OCI-LY3 (cell line): ENCODE data around the gene PHOSPHO1.
A peak's percentile ranks its signal among the peaks of the same experiment; 100 is the strongest.
"Not testable (repeated sequence)": the region's sequence is repeated elsewhere in the genome, so short reads cannot be mapped to it uniquely, and the experiment has no call there.

Source experiments
- H2AFZ ChIP-seq: fragments of 200-600, 300-600 bp; shearing (Covaris generic); 2 replicates; pipeline ENCODE4 v1.6.0; 2014; ENCODE audit warnings: antibody characterized with exemption, low read depth, low read length
- H3K27ac ChIP-seq: fragments of 200-600, 300-600 bp; sonication (generic); 2 replicates; pipeline ENCODE4 v1.5.1; 2014; ENCODE audit warnings: mild to moderate bottlenecking, low read length, moderate library complexity, mixed read lengths
- H3K27me3 ChIP-seq: fragments of 200-600, 300-600 bp; sonication (generic); 2 replicates; pipeline ENCODE4 v1.6.1; 2014; ENCODE audit warnings: low read depth, low read length, mixed read lengths
- H3K36me3 ChIP-seq: fragments of 200-600, 300-600 bp; sonication (generic); replicated peaks from 2 replicates; pipeline ENCODE3; 2014; ENCODE audit warnings: low read depth, low read length, mixed read lengths
- H3K4me1 ChIP-seq: fragments of 300-600, 200-600 bp; sonication (generic); 2 replicates; pipeline ENCODE4 v1.6.1; 2014; ENCODE audit warnings: low read length, mixed read lengths
- H3K4me2 ChIP-seq: fragments of 200-600, 300-600 bp; sonication (generic); 2 replicates; pipeline ENCODE4 v1.6.1; 2014; ENCODE audit warnings: low read length, mixed read lengths
- H3K4me3 ChIP-seq: fragments of 300-600, 200-600 bp; sonication (generic); 2 replicates; pipeline ENCODE4 v1.5.1; 2014; ENCODE audit warnings: antibody characterized with exemption, mild to moderate bottlenecking, low read length, moderate library complexity
- H3K79me2 ChIP-seq: fragments of 300-600, 200-600 bp; shearing (Covaris generic); 2 replicates; pipeline ENCODE4 v1.6.1; 2014; ENCODE audit warnings: mild to moderate bottlenecking, low read length, mixed read lengths
- H3K9ac ChIP-seq: fragments of 300-600, 200-600 bp; shearing (Covaris generic); 2 replicates; pipeline ENCODE4 v1.6.0; 2014; ENCODE audit warnings: mild to moderate bottlenecking, low read length, moderate library complexity
- H3K9me3 ChIP-seq: fragments of 200-600, 300-600 bp; shearing (Covaris generic); 2 replicates; pipeline ENCODE4 v1.6.1; 2014; ENCODE audit warnings: low read length, mixed read lengths; ENCODE audit not compliant: insufficient read depth
- H4K20me1 ChIP-seq: fragments of 200-600, 300-600 bp; sonication (generic); 2 replicates; pipeline ENCODE4 v1.6.1; 2016; ENCODE audit warnings: low read length, mixed read lengths; ENCODE audit not compliant: insufficient read depth
- EZH2phosphoT487 ChIP-seq: fragments of 200-600 bp; shearing (Covaris generic); IDR thresholded peaks from 2 replicates; pipeline ENCODE4 v1.6.1; 2018; ENCODE audit warnings: antibody characterized with exemption, mixed run types, low read depth
- TF ChIP-seq, protein P1 (sequence below): fragments of 200-600, 300-600 bp; sonication (generic); IDR thresholded peaks from 2 replicates; pipeline ENCODE4 v1.5.1; 2014; ENCODE audit warnings: antibody characterized with exemption, low read length, low read depth

PHOSPHO1 gene

DNA sequence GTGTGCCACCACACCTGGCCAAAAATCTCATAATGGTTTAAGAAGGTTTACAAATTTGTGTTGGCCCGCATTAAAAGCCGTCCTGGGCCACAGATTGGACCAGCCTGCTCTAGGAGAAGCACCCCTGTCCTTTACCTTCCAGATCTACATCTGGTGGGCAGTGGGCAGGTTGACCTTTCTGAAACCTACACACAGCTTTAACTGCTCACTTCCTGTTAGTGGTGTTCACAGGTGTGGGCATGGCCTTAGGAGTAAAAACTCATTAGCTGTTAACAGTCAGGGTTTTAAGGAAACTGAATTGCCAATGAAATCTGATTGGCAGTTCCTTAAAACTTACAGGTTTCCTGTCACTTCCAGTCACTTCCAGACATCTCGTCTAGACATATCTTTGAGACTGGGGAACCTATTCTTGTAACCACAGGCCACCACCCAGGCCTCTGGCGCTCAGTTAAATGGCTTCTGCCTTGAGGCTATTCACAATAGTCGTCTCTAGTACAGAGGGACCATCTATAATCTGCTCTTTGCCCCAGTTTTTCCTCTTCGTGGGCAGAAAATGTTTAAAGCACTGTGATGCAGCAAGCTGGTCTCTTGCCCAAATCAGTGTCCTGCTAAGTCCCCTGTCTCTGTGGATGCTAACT, 49.5 kb downstream of the PHOSPHO1 start:
- Histone ChIP-seq H3K27ac (no peak overlapping the region), H3K79me2 (no peaks in the 10 kb centered on the region), H3K4me2 (no peak overlapping the region), H3K27me3 (no peaks in the 10 kb centered on the region), H3K4me3 (no peak overlapping the region), H3K4me1 (no peaks in the 10 kb centered on the region), H3K9me3 (no peaks in the 10 kb centered on the region), H4K20me1 (no peaks in the 10 kb centered on the region), H3K36me3 (no peaks in the 10 kb centered on the region), H2AFZ (no peak overlapping the region), H3K9ac (no peak overlapping the region)
- TF ChIP-seq, protein P1, sequence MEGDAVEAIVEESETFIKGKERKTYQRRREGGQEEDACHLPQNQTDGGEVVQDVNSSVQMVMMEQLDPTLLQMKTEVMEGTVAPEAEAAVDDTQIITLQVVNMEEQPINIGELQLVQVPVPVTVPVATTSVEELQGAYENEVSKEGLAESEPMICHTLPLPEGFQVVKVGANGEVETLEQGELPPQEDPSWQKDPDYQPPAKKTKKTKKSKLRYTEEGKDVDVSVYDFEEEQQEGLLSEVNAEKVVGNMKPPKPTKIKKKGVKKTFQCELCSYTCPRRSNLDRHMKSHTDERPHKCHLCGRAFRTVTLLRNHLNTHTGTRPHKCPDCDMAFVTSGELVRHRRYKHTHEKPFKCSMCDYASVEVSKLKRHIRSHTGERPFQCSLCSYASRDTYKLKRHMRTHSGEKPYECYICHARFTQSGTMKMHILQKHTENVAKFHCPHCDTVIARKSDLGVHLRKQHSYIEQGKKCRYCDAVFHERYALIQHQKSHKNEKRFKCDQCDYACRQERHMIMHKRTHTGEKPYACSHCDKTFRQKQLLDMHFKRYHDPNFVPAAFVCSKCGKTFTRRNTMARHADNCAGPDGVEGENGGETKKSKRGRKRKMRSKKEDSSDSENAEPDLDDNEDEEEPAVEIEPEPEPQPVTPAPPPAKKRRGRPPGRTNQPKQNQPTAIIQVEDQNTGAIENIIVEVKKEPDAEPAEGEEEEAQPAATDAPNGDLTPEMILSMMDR, result no peak
- no peak for TF ChIP-seq EZH2phosphoT487

DNA sequence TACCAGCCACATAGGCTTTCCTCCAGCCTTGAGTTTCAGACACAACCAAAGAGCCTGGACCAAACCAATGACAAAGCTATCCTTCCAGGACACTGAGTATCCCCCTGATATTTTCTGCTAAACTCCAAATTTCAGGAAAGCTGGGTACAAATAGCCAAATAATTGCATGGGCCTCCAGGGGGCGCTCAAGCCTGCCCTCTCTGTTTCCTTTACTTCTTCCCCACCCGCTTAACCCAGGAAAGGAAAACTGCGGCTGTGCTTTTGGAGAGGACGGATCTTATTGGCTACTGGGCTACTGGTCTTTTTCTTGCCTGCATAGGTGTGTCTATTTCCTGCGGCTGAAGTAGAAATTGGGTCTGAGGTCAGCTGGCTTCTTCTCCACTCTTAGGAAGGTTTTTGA, 50.3 kb downstream of the PHOSPHO1 start:
- Histone ChIP-seq H2AFZ (no peak overlapping the region), H3K4me2 (peak overlapping the region; percentile 60), H3K27me3 (no peaks in the 10 kb centered on the region), H3K4me3 (no peak overlapping the region; the same call in 1 of the 2 replicates), H3K9ac (no peak overlapping the region), H4K20me1 (no peaks in the 10 kb centered on the region), H3K36me3 (no peaks in the 10 kb centered on the region), H3K9me3 (no peaks in the 10 kb centered on the region), H3K79me2 (no peaks in the 10 kb centered on the region), H3K4me1 (no peaks in the 10 kb centered on the region), H3K27ac (no peak overlapping the region)
- TF ChIP-seq, protein P1, result peak; percentile 93
- TF ChIP-seq EZH2phosphoT487, result no peak

DNA sequence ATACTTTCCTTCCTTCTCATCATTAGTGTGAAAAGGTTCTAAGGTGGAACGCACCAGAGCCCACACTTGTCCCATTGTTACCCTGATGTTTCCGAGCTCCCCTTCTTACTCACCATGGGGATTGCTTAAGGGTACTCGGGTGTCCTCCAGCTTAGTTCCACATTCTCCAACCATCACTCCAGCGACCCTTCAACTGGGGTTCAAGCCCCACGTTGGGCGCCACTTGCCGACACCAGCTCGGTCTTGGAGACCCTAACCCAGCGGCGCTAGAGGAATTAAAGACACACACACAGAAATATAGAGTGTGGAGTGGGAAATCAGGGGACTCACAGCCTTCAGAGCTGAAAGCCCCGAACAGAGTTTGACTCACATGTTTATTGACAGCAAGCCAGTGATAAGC, 54.6 kb downstream of the PHOSPHO1 start:
- H3K9me3 ChIP-seq, H3K4me2 ChIP-seq, H2AFZ ChIP-seq, H3K9ac ChIP-seq, H3K79me2 ChIP-seq, H3K4me3 ChIP-seq, H4K20me1 ChIP-seq, H3K27ac ChIP-seq, H3K27me3 ChIP-seq, H3K36me3 ChIP-seq, H3K4me1 ChIP-seq: not testable (repeated sequence)
